ENCODE data around the gene NFKB1. TPM values are rescaled to one million over a fixed set of nuclear protein-coding genes. Genes with fewer than 3 reads are reported as not detected.

The NFKB1 gene
- total and polyA plus RNA-seq, 9 of the 15 experiments (the other 6 are each of a cell fraction or from before 2014, with no cell fraction given), result 2.4 to 14.5 (median 10.3) TPM

GRCh38 chr4:102493794-102494193, 7.4 kb upstream of the NFKB1 start:
- H3K4me2 ChIP-seq (ENCODE audit: insufficient read depth, low read length), result no peak overlapping the region
- no TSS peak for BruUV-seq (replicated peaks)
- H3K4me1 ChIP-seq (replicated peaks in 1 of 2; ENCODE audit: control insufficient read depth in 2 of 2, insufficient read depth in 2 of 2, low read length in 2 of 2), result no peaks in the 10 kb centered on the region; a peak in 1 of 5 replicates
- TF ChIP-seq ERF (CRISPR knock-in tag; IDR thresholded peaks at IDR 0.05) (no peak), IRF1 (CRISPR knock-in tag; IDR thresholded peaks at IDR 0.05; ENCODE audit: borderline replicate concordance) (no peak), SNIP1 (IDR thresholded peaks at IDR 0.05; ENCODE audit: low read depth) (no peak), CREB3 (tag; conservative IDR thresholded peaks at IDR 0.05; ENCODE audit: low read depth) (no peak), TOE1 (IDR thresholded peaks at IDR 0.05; ENCODE audit: borderline replicate concordance) (no peak), TOE1 (CRISPR knock-in tag; IDR thresholded peaks at IDR 0.05; ENCODE audit: borderline replicate concordance, low read depth) (no peak), ZBTB11 (CRISPR knock-in tag; IDR thresholded peaks at IDR 0.05) (no peak), EP400 (IDR thresholded peaks at IDR 0.05) (no peak), POLR3A (IDR thresholded peaks at IDR 0.05; ENCODE audit: borderline replicate concordance, extremely low read depth, insufficient read depth, insufficient read length) (no peak), ILF3 (IDR thresholded peaks at IDR 0.05; ENCODE audit: borderline replicate concordance) (no peak), RNF2 (IDR thresholded peaks at IDR 0.05) (no peak), ZKSCAN8 (CRISPR knock-in tag; IDR thresholded peaks at IDR 0.05) (no peak), XRCC3 (IDR thresholded peaks at IDR 0.05) (no peak), MBD1 (CRISPR knock-in tag; IDR thresholded peaks at IDR 0.05) (no peak), POLR2H (tag; IDR thresholded peaks at IDR 0.05; ENCODE audit: low read depth) (no peak)
- DNase-seq (ENCODE audit: extremely low read depth in 1 of 4, low spot score in 3 of 4) (no peak), ATAC-seq (no peak), FAIRE-seq (no peak)
- H3K27ac ChIP-seq (ENCODE audit: extremely low read depth, low read depth, low read length), result no peak overlapping the region
- H2AFZ ChIP-seq (ENCODE audit: low read depth, low read length), result no peak overlapping the region
- in situ Hi-C loops (cut with MboI), result no loop called here
- no peak overlapping the region for H3K9ac ChIP-seq (ENCODE audit: insufficient read depth in 1 of 2, low read depth in 2 of 2, low read length in 2 of 2)
- no peaks in the 10 kb centered on the region for H3K27me3 ChIP-seq (ENCODE audit: control insufficient read depth in 2 of 2, insufficient read depth in 2 of 2, low read length in 2 of 2)
- no peaks in the 10 kb centered on the region for H3K36me3 ChIP-seq (ENCODE audit: control insufficient read depth, insufficient read depth, low read length)
- WGBS (ENCODE audit: insufficient coverage, low coverage, missing lambda C conversion rate), result 0% methylated on average over 1 of the region's 1 CpG
- no peaks in the 10 kb centered on the region for H3K9me1 ChIP-seq (ENCODE audit: control insufficient read depth, insufficient read depth, low read length)
- intact Hi-C loops (cut with micrococcal nuclease), result no loop called here
- H4K20me1 ChIP-seq (replicated peaks; ENCODE audit: control insufficient read depth, insufficient read depth, low read length), result no peaks in the 10 kb centered on the region
- no peaks in the 10 kb centered on the region for H3K9me3 ChIP-seq (replicated peaks; ENCODE audit: control insufficient read depth, insufficient read depth, low read depth, low read length)
- H3K79me2 ChIP-seq (ENCODE audit: control insufficient read depth, insufficient read depth, low read length), result no peaks in the 10 kb centered on the region
- POLR2A ChIA-PET, result no interaction called here
- CTCF ChIA-PET (ENCODE audit: low intra/inter-chr PET ratio), result no interaction called here
- H3K4me3 ChIP-seq, result no peak overlapping the region

Data from K562 (cell line).